IMR-90 (cell line): ENCODE measurements around the gene CDC25B. TPM values are rescaled to one million over a fixed set of nuclear protein-coding genes. Genes with fewer than 3 reads are reported as not detected.

ENCODE experiments used
- ATAC-seq: fragments of 200-7000 bp; cut with Tn5 transposase; 2 replicates; pipeline ENCODE4 v1.9.1; 2020; ENCODE audit warnings: low read depth, mild to moderate bottlenecking, moderate library complexity
- BruUV-seq: library from RNA; stranded (reverse); fragments of 400-500 nt; replicated peaks from 2 replicates; lab custom pipeline; 2021; lab: Mats Ljungman, UMichigan
- CTCF ChIA-PET: fragments of 300-600 bp; formaldehyde crosslinking; extraction: SDS; loops from one replicate; lab custom pipeline; 2021; ENCODE audit warnings: antibody characterized with exemption; lab: Yijun Ruan, JAX
- POLR2A ChIA-PET: fragments of 300-600 bp; sonication (Branson Sonifier 250); formaldehyde crosslinking; loops from one replicate; lab custom pipeline; 2022; ENCODE audit warnings: antibody characterized with exemption; ENCODE audit not compliant: unreplicated experiment; lab: Charles Lee
- DNase-seq: peaks from one replicate; pipeline ENCODE4 v3.0.0; 2013
- H2AFZ ChIP-seq: replicated peaks from 2 replicates; pipeline ENCODE3; 2013; ENCODE audit warnings: low read length, mild to moderate bottlenecking; ENCODE audit not compliant: poor library complexity
- H2AK5ac ChIP-seq: 2 replicates; pipeline ENCODE4 v1.6.1; 2013; ENCODE audit warnings: low read depth, low read length, inconsistent platforms
- H2AK9ac ChIP-seq: replicated peaks from 2 replicates; pipeline ENCODE3; 2013; ENCODE audit warnings: mild to moderate bottlenecking, low read depth, low read length, moderate library complexity; ENCODE audit not compliant: poor library complexity
- H2BK120ac ChIP-seq: 2 replicates; pipeline ENCODE4 v1.6.1; 2013; ENCODE audit warnings: low read depth, low read length, inconsistent platforms
- H2BK15ac ChIP-seq: 3 replicates; pipeline ENCODE4 v1.6.1; 2013; ENCODE audit warnings: low read depth, low read length, inconsistent platforms
- H2BK20ac ChIP-seq: 2 replicates; pipeline ENCODE4 v1.6.1; 2013; ENCODE audit warnings: low read depth, mild to moderate bottlenecking, inconsistent platforms, low read length, moderate library complexity
- H2BK5ac ChIP-seq: 2 replicates; pipeline ENCODE4 v1.6.1; 2013; ENCODE audit warnings: mild to moderate bottlenecking, low read depth, low read length, inconsistent platforms; ENCODE audit not compliant: poor library complexity, severe bottlenecking
- H3K14ac ChIP-seq: replicated peaks from 2 replicates; pipeline ENCODE4 v1.6.1; 2013; ENCODE audit warnings: low read depth, low read length, inconsistent platforms
- H3K18ac ChIP-seq: 2 replicates; pipeline ENCODE4 v1.6.1; 2013; ENCODE audit warnings: low read depth, low read length, control low read depth
- H3K23ac ChIP-seq: 2 replicates; pipeline ENCODE4 v1.6.1; 2013; ENCODE audit warnings: low read depth, low read length, inconsistent platforms
- H3K27ac ChIP-seq: 2 replicates; pipeline ENCODE4 v1.5.1; 2013; ENCODE audit warnings: mild to moderate bottlenecking, control low read depth, low read length; ENCODE audit not compliant: insufficient read depth
- H3K27me3 ChIP-seq: 2 replicates; pipeline ENCODE4 v1.6.1; 2013; ENCODE audit warnings: low read length; ENCODE audit not compliant: control insufficient read depth, insufficient read depth
- H3K36me3 ChIP-seq: 2 replicates; pipeline ENCODE4 v1.6.1; 2013; ENCODE audit warnings: low read length, mixed read lengths; ENCODE audit not compliant: control insufficient read depth, insufficient read depth
- H3K4ac ChIP-seq: 2 replicates; pipeline ENCODE4 v1.6.1; 2013; ENCODE audit warnings: low read depth, low read length, inconsistent platforms
- H3K4me1 ChIP-seq: 2 replicates; pipeline ENCODE4 v1.6.1; 2013; ENCODE audit warnings: low read length, mixed read lengths; ENCODE audit not compliant: control insufficient read depth, insufficient read depth
- H3K4me2 ChIP-seq: 2 replicates; pipeline ENCODE4 v1.6.1; 2013; ENCODE audit warnings: low read depth, mild to moderate bottlenecking, control low read depth, low read length, moderate library complexity
- H3K4me3 ChIP-seq: 2 replicates; pipeline ENCODE4 v1.5.1; 2013; ENCODE audit warnings: low read depth, mild to moderate bottlenecking, control low read depth, low read length, moderate library complexity; ENCODE audit not compliant: insufficient read depth
- H3K56ac ChIP-seq: 2 replicates; pipeline ENCODE4 v1.6.1; 2013; ENCODE audit warnings: low read length, inconsistent platforms; ENCODE audit not compliant: insufficient read depth; ENCODE audit errors: extremely low read depth
- H3K79me1 ChIP-seq, 2 experiments: 2 replicates each; pipeline ENCODE4 v1.6.1; 2013; ENCODE audit warnings: low read length in 2 of 2, inconsistent platforms in 1 of 2, low read depth in 1 of 2
- H3K9ac ChIP-seq: 2 replicates; pipeline ENCODE4 v1.6.1; 2013; ENCODE audit warnings: low read depth, low read length, control low read depth
- H3K9me1 ChIP-seq: 2 replicates; pipeline ENCODE4 v1.6.1; 2013; ENCODE audit warnings: low read length, inconsistent platforms; ENCODE audit not compliant: insufficient read depth
- H3K9me3 ChIP-seq: 2 replicates; pipeline ENCODE4 v1.6.1; 2013; ENCODE audit warnings: low read length; ENCODE audit not compliant: control insufficient read depth, insufficient read depth
- H4K20me1 ChIP-seq: 2 replicates; pipeline ENCODE4 v1.6.1; 2013; ENCODE audit warnings: low read length, inconsistent platforms; ENCODE audit not compliant: insufficient read depth
- H4K5ac ChIP-seq: 2 replicates; pipeline ENCODE4 v1.6.1; 2013; ENCODE audit warnings: mild to moderate bottlenecking, low read depth, low read length, control low read depth
- H4K8ac ChIP-seq, 2 experiments: 2 replicates each; pipeline ENCODE4 v1.6.1; 2013; ENCODE audit warnings: low read depth in 2 of 2, low read length in 2 of 2, control low read depth in 1 of 2, inconsistent platforms in 1 of 2
- H4K91ac ChIP-seq: 2 replicates; pipeline ENCODE4 v1.6.1; 2013; ENCODE audit warnings: low read depth, low read length, inconsistent platforms; ENCODE audit not compliant: insufficient read depth
- BHLHE40 ChIP-seq: fragments of 150-350 bp; IDR thresholded peaks from 2 replicates; pipeline ENCODE4 v1.6.1; 2016; ENCODE audit warnings: mild to moderate bottlenecking, low read depth, low read length
- CEBPB ChIP-seq: IDR thresholded peaks from 2 replicates; pipeline ENCODE4 v1.6.1; 2012; ENCODE audit warnings: low read depth, low read length, improper control_type of control experiment
- CHD1 ChIP-seq: IDR thresholded peaks from 2 replicates; pipeline ENCODE4 v1.6.1; 2012; ENCODE audit warnings: low read depth, low read length, improper control_type of control experiment
- FOS ChIP-seq: fragments of 150-350 bp; IDR thresholded peaks from 2 replicates; pipeline ENCODE4 v1.6.1; 2016; ENCODE audit warnings: low read depth, low read length
- MAFK ChIP-seq: IDR thresholded peaks from 2 replicates; pipeline ENCODE4 v1.6.1; 2012; ENCODE audit warnings: low read depth, low read length, improper control_type of control experiment
- MAZ ChIP-seq: IDR thresholded peaks from 2 replicates; pipeline ENCODE4 v1.6.1; 2012; ENCODE audit warnings: low read depth, mild to moderate bottlenecking, low read length, improper control_type of control experiment, moderate library complexity, borderline replicate concordance
- MXI1 ChIP-seq: IDR thresholded peaks from 2 replicates; pipeline ENCODE4 v1.6.1; 2012; ENCODE audit warnings: low read depth, mild to moderate bottlenecking, low read length, moderate library complexity, borderline replicate concordance
- NFE2L2 ChIP-seq: fragments of 150-350 bp; IDR thresholded peaks from 2 replicates; pipeline ENCODE4 v1.6.1; 2016; ENCODE audit warnings: low read depth, mild to moderate bottlenecking, low read length
- POLR2A ChIP-seq: IDR thresholded peaks from 2 replicates; pipeline ENCODE4 v1.6.1; 2012; ENCODE audit warnings: mild to moderate bottlenecking, low read depth, low read length
- RAD21 ChIP-seq: IDR thresholded peaks from 2 replicates; pipeline ENCODE4 v1.6.1; 2012; ENCODE audit warnings: low read length, improper control_type of control experiment
- RCOR1 ChIP-seq: IDR thresholded peaks from 2 replicates; pipeline ENCODE4 v1.6.1; 2012; ENCODE audit warnings: mild to moderate bottlenecking, low read length, improper control_type of control experiment; ENCODE audit not compliant: insufficient replicate concordance
- RFX5 ChIP-seq: IDR thresholded peaks from 2 replicates; pipeline ENCODE4 v1.8.0; 2012; ENCODE audit warnings: low read depth, mild to moderate bottlenecking, low read length, moderate library complexity
- SMC3 ChIP-seq: fragments of 150-350 bp; IDR thresholded peaks from 2 replicates; pipeline ENCODE4 v1.6.1; 2016; ENCODE audit warnings: low read depth, mild to moderate bottlenecking, antibody characterized with exemption, low read length, moderate library complexity
- WGBS, 2 experiments: methylation state at CpG; one replicate each; pipeline versions ENCODE4 v1.1.5 to v1.1.7; 2013; ENCODE audit warnings: missing lambda C conversion rate in 2 of 2; ENCODE audit not compliant: insufficient read length in 1 of 2; ENCODE audit errors: extremely low coverage in 2 of 2; 5-methylcytosine and 5-hydroxymethylcytosine counted together
- dilution Hi-C: fragments of 300-500 bp; cut with HindIII; formaldehyde crosslinking; loops from one replicate; pipeline ENCODE4 v1.14.3; 2018; ENCODE audit warnings: low sequenced_read_pairs; ENCODE audit not compliant: unreplicated experiment
- in situ Hi-C: fragments of 300-500 bp; cut with MboI; formaldehyde crosslinking; loops from 3 replicates; pipeline ENCODE4 v1.14.3; 2019; ENCODE audit warnings: low sequenced_read_pairs, inconsistent platforms, mixed read lengths
- intact Hi-C: fragments of 100-400 bp; cut with micrococcal nuclease; formaldehyde crosslinking; loops from 2 replicates; pipeline ENCODE4 v1.10.0; 2022
- polyA plus RNA-seq, 3 experiments: library from polyadenylated mRNA; depleted of rRNA; stranded (reverse); fragments of >200 nt; gene quantifications; 2 replicates each; pipeline ENCODE4 v1.2.3, GENCODE V29; 2012; ENCODE audit warnings: low replicate concordance in 1 of 3
- total RNA-seq: library from RNA; depleted of rRNA; stranded (reverse); fragments of >200 nt; gene quantifications from 2 replicates; pipeline ENCODE4 v1.2.3, GENCODE V29; 2012
- TF ChIP-seq, protein P1 (sequence below): fragments of 150-350 bp; IDR thresholded peaks from 2 replicates; pipeline ENCODE4 v1.6.1; 2016; ENCODE audit warnings: low read depth, mild to moderate bottlenecking, low read length, moderate library complexity, borderline replicate concordance
- TF ChIP-seq, protein P2 (sequence below): conservative IDR thresholded peaks from 2 replicates; pipeline ENCODE4 v1.5.1; 2012; ENCODE audit warnings: mild to moderate bottlenecking, low read depth, low read length, improper control_type of control experiment
- TF ChIP-seq, protein P3 (sequence below): fragments of 150-350 bp; IDR thresholded peaks from 2 replicates; pipeline ENCODE4 v1.6.1; 2017; ENCODE audit warnings: mild to moderate bottlenecking, antibody characterized with exemption, low read length, low read depth

CDC25B gene
- total and polyA plus RNA-seq, 2 of the 4 experiments (the other 2 are of a cell fraction), result 14.5 to 50.5 TPM

DNA sequence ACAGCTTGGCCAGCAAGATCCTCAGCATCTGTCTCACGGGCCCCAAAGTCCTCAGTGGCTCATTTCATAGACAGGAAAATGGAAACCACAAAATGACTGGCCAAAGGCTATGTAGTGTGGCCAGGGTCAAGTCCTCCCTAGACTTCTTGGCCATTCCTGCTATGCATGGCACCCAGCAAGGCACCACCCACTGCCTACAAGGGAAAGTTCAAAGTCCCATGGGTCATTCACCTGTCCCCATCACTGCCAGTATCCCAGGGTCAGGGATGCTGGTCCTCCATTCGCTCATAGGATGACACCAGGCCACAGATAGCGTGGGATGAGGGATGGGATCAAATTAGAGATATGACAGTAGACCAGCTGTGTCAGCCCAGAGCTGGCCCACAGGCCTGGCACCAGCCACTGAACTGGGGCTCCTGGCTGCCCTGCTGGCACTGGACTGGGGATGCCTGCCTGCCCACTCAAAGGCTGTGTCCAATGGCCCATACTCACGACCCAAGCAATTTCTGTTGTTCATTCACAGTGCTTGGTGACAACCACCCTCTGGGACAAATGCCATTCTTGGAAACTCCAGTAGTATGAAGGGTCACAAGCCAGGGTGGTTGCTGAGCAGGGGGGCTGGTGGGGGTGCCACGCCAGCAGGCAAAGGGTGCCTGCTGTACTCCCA lies 40.2 kb upstream of the CDC25B start:
- Histone ChIP-seq H3K4me3 (no peak overlapping the region), H4K91ac (no peak overlapping the region), H2AK5ac (no peak overlapping the region), H3K27me3 (no peaks in the 10 kb centered on the region), H3K36me3 (peaks cover 10% of the 10 kb centered on the region), H2BK20ac (no peak overlapping the region), H3K18ac (no peak overlapping the region), H3K56ac (no peak overlapping the region), H3K14ac (no peak overlapping the region), H3K23ac (no peak overlapping the region), H3K4me1 (no peaks in the 10 kb centered on the region; the same call in 1 of the 2 replicates), H3K9ac (no peak overlapping the region), H2AK9ac (no peak overlapping the region), H2BK15ac (no peak overlapping the region), H3K9me3 (no peaks in the 10 kb centered on the region), H4K8ac (no peak overlapping the region), H3K4ac (no peak overlapping the region), H2AFZ (no peak overlapping the region), H2BK120ac (no peak overlapping the region), H4K5ac (no peak overlapping the region), H2BK5ac (no peak overlapping the region), H3K9me1 (peaks cover 5% of the 10 kb centered on the region), H3K27ac (no peak overlapping the region), H4K20me1 (peaks cover 14% of the 10 kb centered on the region; the same call in 1 of the 2 replicates), H3K4me2 (no peak overlapping the region), H3K79me1 (peaks cover 0 to 13% of the 10 kb centered on the region in 2 experiments; a peak in 2 of 4 replicates)
- intact Hi-C loops, result no loop called here
- POLR2A ChIA-PET, result no interaction called here
- 89% methylated on average over 3 of the region's 5 CpGs; no CpG with 5 or more reads in 1 of the 2 experiments for WGBS, 2 experiments
- DNase-seq, result no peak
- ATAC-seq, result no peak
- CTCF ChIA-PET, result no interaction called here
- TF ChIP-seq POLR2A (no peak), MXI1 (no peak), RAD21 (no peak), RFX5 (no peak), CHD1 (no peak), MAFK (no peak), NFE2L2 (no peak), SMC3 (no peak), MAZ (no peak), RCOR1 (no peak), FOS (no peak), BHLHE40 (no peak), CEBPB (no peak)
- TF ChIP-seq, protein P1, sequence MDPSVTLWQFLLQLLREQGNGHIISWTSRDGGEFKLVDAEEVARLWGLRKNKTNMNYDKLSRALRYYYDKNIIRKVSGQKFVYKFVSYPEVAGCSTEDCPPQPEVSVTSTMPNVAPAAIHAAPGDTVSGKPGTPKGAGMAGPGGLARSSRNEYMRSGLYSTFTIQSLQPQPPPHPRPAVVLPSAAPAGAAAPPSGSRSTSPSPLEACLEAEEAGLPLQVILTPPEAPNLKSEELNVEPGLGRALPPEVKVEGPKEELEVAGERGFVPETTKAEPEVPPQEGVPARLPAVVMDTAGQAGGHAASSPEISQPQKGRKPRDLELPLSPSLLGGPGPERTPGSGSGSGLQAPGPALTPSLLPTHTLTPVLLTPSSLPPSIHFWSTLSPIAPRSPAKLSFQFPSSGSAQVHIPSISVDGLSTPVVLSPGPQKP, result no peak
- TF ChIP-seq, protein P2, sequence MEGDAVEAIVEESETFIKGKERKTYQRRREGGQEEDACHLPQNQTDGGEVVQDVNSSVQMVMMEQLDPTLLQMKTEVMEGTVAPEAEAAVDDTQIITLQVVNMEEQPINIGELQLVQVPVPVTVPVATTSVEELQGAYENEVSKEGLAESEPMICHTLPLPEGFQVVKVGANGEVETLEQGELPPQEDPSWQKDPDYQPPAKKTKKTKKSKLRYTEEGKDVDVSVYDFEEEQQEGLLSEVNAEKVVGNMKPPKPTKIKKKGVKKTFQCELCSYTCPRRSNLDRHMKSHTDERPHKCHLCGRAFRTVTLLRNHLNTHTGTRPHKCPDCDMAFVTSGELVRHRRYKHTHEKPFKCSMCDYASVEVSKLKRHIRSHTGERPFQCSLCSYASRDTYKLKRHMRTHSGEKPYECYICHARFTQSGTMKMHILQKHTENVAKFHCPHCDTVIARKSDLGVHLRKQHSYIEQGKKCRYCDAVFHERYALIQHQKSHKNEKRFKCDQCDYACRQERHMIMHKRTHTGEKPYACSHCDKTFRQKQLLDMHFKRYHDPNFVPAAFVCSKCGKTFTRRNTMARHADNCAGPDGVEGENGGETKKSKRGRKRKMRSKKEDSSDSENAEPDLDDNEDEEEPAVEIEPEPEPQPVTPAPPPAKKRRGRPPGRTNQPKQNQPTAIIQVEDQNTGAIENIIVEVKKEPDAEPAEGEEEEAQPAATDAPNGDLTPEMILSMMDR, result no peak
- TF ChIP-seq, protein P3, sequence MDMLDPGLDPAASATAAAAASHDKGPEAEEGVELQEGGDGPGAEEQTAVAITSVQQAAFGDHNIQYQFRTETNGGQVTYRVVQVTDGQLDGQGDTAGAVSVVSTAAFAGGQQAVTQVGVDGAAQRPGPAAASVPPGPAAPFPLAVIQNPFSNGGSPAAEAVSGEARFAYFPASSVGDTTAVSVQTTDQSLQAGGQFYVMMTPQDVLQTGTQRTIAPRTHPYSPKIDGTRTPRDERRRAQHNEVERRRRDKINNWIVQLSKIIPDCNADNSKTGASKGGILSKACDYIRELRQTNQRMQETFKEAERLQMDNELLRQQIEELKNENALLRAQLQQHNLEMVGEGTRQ, result no peak
- in situ Hi-C loops, result no loop called here
- BruUV-seq, result no TSS peak
- dilution Hi-C loops, result no loop called here
